B cell (primary cell): ENCODE measurements around the gene MED25. TPM values are rescaled to one million over a fixed set of nuclear protein-coding genes. Genes with fewer than 3 reads are reported as not detected.

Experiments
- ATAC-seq: fragments of 200-7000 bp; cut with Tn5 transposase; one replicate; pipeline ENCODE4 v1.10.0; 2021; ENCODE audit warnings: low read depth, mild to moderate bottlenecking, moderate number of reproducible peaks, moderate library complexity
- CTCF ChIA-PET: fragments of 350-600 bp; sonication (Branson Sonifier 250); formaldehyde crosslinking; loops from one replicate; lab custom pipeline; 2021; ENCODE audit warnings: antibody characterized with exemption, inconsistent platforms; lab: Charles Lee
- POLR2A ChIA-PET: fragments of 350-600 bp; sonication (Branson Sonifier 250); formaldehyde crosslinking; loops from one replicate; lab custom pipeline; 2021; ENCODE audit warnings: antibody characterized with exemption; lab: Charles Lee
- DNase-seq: peaks from one replicate; pipeline ENCODE4 v3.0.0; 2013
- H2AFZ ChIP-seq: 2 replicates; pipeline ENCODE4 v1.6.1; 2012; ENCODE audit warnings: mild to moderate bottlenecking, low read depth, low read length; ENCODE audit not compliant: insufficient read depth, poor library complexity, severe bottlenecking
- H3K27ac ChIP-seq, 2 donors: 1 replicate in 1 of 2; 2 replicates in 1 of 2; pipeline ENCODE4 v1.5.1; 2012 to 2013; ENCODE audit warnings: low read length in 2 of 2, mild to moderate bottlenecking in 2 of 2, moderate library complexity in 1 of 2
- H3K27me3 ChIP-seq, 4 experiments: fragments of 200-600 bp in 1 of 4; sonication (generic) in 1 of 4; replicated peaks in 1 of 4; 1 replicate in 2 of 4; 2 replicates in 2 of 4; pipeline versions ENCODE4 v1.6.1 to v1.7.0; 2013 to 2016; ENCODE audit warnings: low read length in 3 of 4, mild to moderate bottlenecking in 2 of 4, mixed read lengths in 1 of 4, moderate library complexity in 1 of 4; ENCODE audit not compliant: insufficient read depth in 4 of 4, control insufficient read depth in 3 of 4; ENCODE audit errors: control extremely low read depth in 1 of 4
- H3K36me3 ChIP-seq, 2 experiments: replicated peaks in 1 of 2; 1 replicate in 1 of 2; 2 replicates in 1 of 2; pipeline versions ENCODE4 v1.6.1 to v1.7.1; 2013; ENCODE audit warnings: low read length in 1 of 2; ENCODE audit not compliant: insufficient read depth in 2 of 2, control insufficient read depth in 1 of 2; ENCODE audit errors: control extremely low read depth in 1 of 2, extremely low read depth in 1 of 2
- H3K4me1 ChIP-seq, 2 donors: fragments of 200-600 bp in 1 of 2; sonication (generic) in 1 of 2; 1 replicate in 1 of 2; 2 replicates in 1 of 2; pipeline versions ENCODE4 v1.5.1 to v1.6.1; 2013 to 2017; ENCODE audit warnings: low read length in 2 of 2; ENCODE audit not compliant: control insufficient read depth in 2 of 2, insufficient read depth in 2 of 2
- H3K4me2 ChIP-seq: replicated peaks from 2 replicates; pipeline ENCODE3; 2012; ENCODE audit warnings: mild to moderate bottlenecking, low read depth, low read length; ENCODE audit not compliant: poor library complexity, severe bottlenecking
- H3K4me3 ChIP-seq, 5 experiments: fragments of 200-600 bp in 1 of 5; sonication (generic) in 1 of 5; 1 replicate in 3 of 5; 2 replicates in 2 of 5; pipeline versions ENCODE4 v1.5.1 to v1.7.0; 2011 to 2016; ENCODE audit warnings: low read length in 4 of 5, mild to moderate bottlenecking in 4 of 5, low read depth in 2 of 5, control low read depth in 1 of 5, moderate library complexity in 1 of 5; ENCODE audit not compliant: insufficient read depth in 1 of 5; ENCODE audit errors: control extremely low read depth in 1 of 5, extremely low read depth in 1 of 5
- H3K79me2 ChIP-seq: fragments of 200-600 bp; sonication (generic); one replicate; pipeline ENCODE4 v1.6.0; 2016; ENCODE audit warnings: low read length; ENCODE audit not compliant: control insufficient read depth, insufficient read depth
- H3K9ac ChIP-seq: fragments of 200-600 bp; sonication (generic); 2 replicates; pipeline ENCODE4 v1.6.1; 2017; ENCODE audit warnings: mild to moderate bottlenecking, low read length, moderate library complexity
- H3K9me3 ChIP-seq, 3 donors: one replicate each; pipeline versions ENCODE4 v1.6.1 to v1.7.1; 2013; ENCODE audit warnings: low read length in 2 of 3; ENCODE audit not compliant: control insufficient read depth in 2 of 3, insufficient read depth in 1 of 3; ENCODE audit errors: control extremely low read depth in 1 of 3
- H4K20me1 ChIP-seq: 2 replicates; pipeline ENCODE4 v1.6.0; 2012; ENCODE audit warnings: mild to moderate bottlenecking, low read length; ENCODE audit not compliant: insufficient read depth, control insufficient read depth, poor library complexity, severe bottlenecking
- H3K27ac Mint-ChIP-seq: one replicate; pipeline ENCODE4 v1.8.0; 2021; ENCODE audit warnings: mixed read lengths
- H3K27me3 Mint-ChIP-seq: one replicate; pipeline ENCODE4 v1.8.0; 2021; ENCODE audit warnings: mixed read lengths
- H3K4me1 Mint-ChIP-seq: one replicate; pipeline ENCODE4 v1.8.0; 2021; ENCODE audit warnings: mixed read lengths
- H3K4me3 Mint-ChIP-seq: one replicate; pipeline ENCODE4 v1.8.0; 2021; ENCODE audit warnings: mixed read lengths
- H3K9me3 Mint-ChIP-seq: one replicate; pipeline ENCODE4 v1.8.0; 2022; ENCODE audit warnings: mixed read lengths; ENCODE audit not compliant: insufficient read depth
- CTCF ChIP-seq: fragments of 200-600 bp; IDR thresholded peaks from one replicate; pipeline ENCODE4 v1.8.0; 2022; ENCODE audit warnings: antibody characterized with exemption, mild to moderate bottlenecking
- EZH2 ChIP-seq: IDR thresholded peaks from 2 replicates; pipeline ENCODE4 v1.6.1; 2012; ENCODE audit warnings: borderline replicate concordance, low read depth, mild to moderate bottlenecking, moderate library complexity, low read length; ENCODE audit not compliant: insufficient read depth, poor library complexity, severe bottlenecking
- WGBS: methylation state at CpG from one replicate; pipeline ENCODE4 v1.1.5; 2013; ENCODE audit warnings: missing lambda C conversion rate; ENCODE audit not compliant: insufficient coverage; 5-methylcytosine and 5-hydroxymethylcytosine counted together
- intact Hi-C: fragments of 100-400 bp; cut with micrococcal nuclease; formaldehyde crosslinking; loops from one replicate; pipeline ENCODE4 v1.10.0; 2022
- polyA plus RNA-seq: library from polyadenylated mRNA; depleted of rRNA; stranded (reverse); fragments of >200 nt; gene quantifications from 2 replicates; pipeline ENCODE4 v1.2.3, GENCODE V29; 2012
- total RNA-seq, 2 donors: library from RNA; stranded (reverse); fragments of 120-200 nt in 1 of 2; gene quantifications; 1 replicate in 1 of 2; 2 replicates in 1 of 2; pipeline versions ENCODE4 v1.2.3 to v1.2.4, GENCODE V29; 2013 to 2022

The MED25 gene
- total and polyA plus RNA-seq, 2 donors (not counting 1 experiment from before 2014, with no cell fraction given), result 93.0 to 126 TPM

GRCh38 chr19:49799798-49800376 lies 18.2 kb upstream of the MED25 start:
- Histone ChIP-seq H3K79me2 (no peaks in the 10 kb centered on the region), H2AFZ (no peak overlapping the region), H3K4me2 (no peak overlapping the region), H3K9me3 (peaks cover 0 to 3% (median 0%) of the 10 kb centered on the region in 3 donors), H3K9ac (no peak overlapping the region), H3K27me3 (no peaks in the 10 kb centered on the region), H3K36me3 (peaks cover 0 to 79% of the 10 kb centered on the region in 2 experiments), H3K27ac (no peak overlapping the region), H3K4me1 (no peaks in the 10 kb centered on the region), H4K20me1 (no peaks in the 10 kb centered on the region), H3K4me3 (no peak overlapping the region)
- 98% methylated on average over 20 of the region's 25 CpGs for WGBS
- CTCF ChIA-PET, result no interaction called here
- ATAC-seq (peak; percentile 17), DNase-seq (peak; percentile 33)
- POLR2A ChIA-PET, result no interaction called here
- intact Hi-C loops, result no loop called here
- H3K9me3 Mint-ChIP-seq, result no peaks in the 10 kb centered on the region
- no peak overlapping the region for H3K27ac Mint-ChIP-seq
- H3K4me3 Mint-ChIP-seq, result no peak overlapping the region
- TF ChIP-seq EZH2 (no peak), CTCF (peak; percentile 27)
- H3K4me1 Mint-ChIP-seq, result no peaks in the 10 kb centered on the region
- H3K27me3 Mint-ChIP-seq, result no peaks in the 10 kb centered on the region

- Histone ChIP-seq H2AFZ (no peak overlapping the region), H4K20me1 (no peaks in the 10 kb centered on the region), H3K36me3 (peaks cover 0 to 75% of the 10 kb centered on the region in 2 experiments), H3K27ac (no peak overlapping the region), H3K4me2 (no peak overlapping the region), H3K4me1 (no peaks in the 10 kb centered on the region), H3K9me3 (peaks cover 0 to 3% (median 0%) of the 10 kb centered on the region in 3 donors), H3K4me3 (no peak overlapping the region), H3K79me2 (no peaks in the 10 kb centered on the region), H3K27me3 (no peaks in the 10 kb centered on the region), H3K9ac (no peak overlapping the region)
- ChIA-PET POLR2A (no interaction called here), CTCF (no interaction called here)
- 99% methylated on average over 10 of the region's 10 CpGs for WGBS
- Mint-ChIP-seq H3K4me1 (no peaks in the 10 kb centered on the region), H3K27ac (no peak overlapping the region), H3K27me3 (no peaks in the 10 kb centered on the region), H3K9me3 (no peaks in the 10 kb centered on the region), H3K4me3 (no peak overlapping the region)
- ATAC-seq (no peak), DNase-seq (no peak)
- TF ChIP-seq CTCF, result no peak
- TF ChIP-seq EZH2, result no peak
- intact Hi-C loops, result no loop called here
Observed at GRCh38 chr19:49800771-49801170, 17.3 kb upstream of the MED25 start.
